CD14-positive monocyte (primary cell): ENCODE results near the gene MAP3K10. TPM values are rescaled to one million over a fixed set of nuclear protein-coding genes. Genes with fewer than 3 reads are reported as not detected.

Experiments
- DNase-seq, 3 donors: peaks; one replicate each; pipeline ENCODE4 v3.0.0-alpha.2; 2011 to 2022
- H2AFZ ChIP-seq: 2 replicates; pipeline ENCODE4 v1.6.0; 2012; ENCODE audit warnings: mild to moderate bottlenecking, low read depth, low read length, inconsistent platforms; ENCODE audit not compliant: insufficient read depth, poor library complexity, severe bottlenecking
- H3K27ac ChIP-seq, 2 donors: 1 replicate in 1 of 2; 2 replicates in 1 of 2; pipeline ENCODE4 v1.5.1; 2012 to 2013; ENCODE audit warnings: low read length in 2 of 2, control low read depth in 1 of 2, inconsistent platforms in 1 of 2, low read depth in 1 of 2, mild to moderate bottlenecking in 1 of 2
- H3K27me3 ChIP-seq, 2 donors: one replicate each; pipeline versions ENCODE4 v1.6.0 to v1.6.1; 2011 to 2013; ENCODE audit warnings: low read length in 2 of 2; ENCODE audit not compliant: control insufficient read depth in 2 of 2, insufficient read depth in 2 of 2
- H3K36me3 ChIP-seq, 2 donors: replicated peaks in 1 of 2; 1 replicate in 1 of 2; 2 replicates in 1 of 2; pipeline versions ENCODE4 v1.5.1 to v1.6.1; 2012 to 2013; ENCODE audit warnings: low read length in 2 of 2, control low read depth in 1 of 2, inconsistent platforms in 1 of 2, mild to moderate bottlenecking in 1 of 2; ENCODE audit not compliant: insufficient read depth in 2 of 2, control insufficient read depth in 1 of 2
- H3K4me1 ChIP-seq, 2 donors: 1 replicate in 1 of 2; 2 replicates in 1 of 2; pipeline versions ENCODE4 v1.5.1 to v1.6.1; 2012 to 2013; ENCODE audit warnings: low read length in 2 of 2, control low read depth in 1 of 2, inconsistent platforms in 1 of 2, mild to moderate bottlenecking in 1 of 2, moderate library complexity in 1 of 2; ENCODE audit not compliant: insufficient read depth in 2 of 2, control insufficient read depth in 1 of 2
- H3K4me2 ChIP-seq: replicated peaks from 2 replicates; pipeline ENCODE3; 2012; ENCODE audit warnings: low read length, moderate library complexity, mild to moderate bottlenecking; ENCODE audit not compliant: poor library complexity, severe bottlenecking; ENCODE audit errors: extremely low read depth
- H3K4me3 ChIP-seq, 3 experiments: fragments of 200-600 bp in 1 of 3; sonication (generic) in 1 of 3; replicated peaks in 1 of 3; 1 replicate in 2 of 3; 2 replicates in 1 of 3; pipeline ENCODE4 v1.5.1; 2011 to 2013; ENCODE audit warnings: low read length in 3 of 3, mild to moderate bottlenecking in 3 of 3, control low read depth in 2 of 3, low read depth in 2 of 3, inconsistent platforms in 1 of 3, moderate library complexity in 1 of 3
- H3K79me2 ChIP-seq: 2 replicates; pipeline ENCODE4 v1.6.0; 2012; ENCODE audit warnings: mild to moderate bottlenecking, control low read depth, inconsistent platforms, low read length, moderate library complexity; ENCODE audit not compliant: insufficient read depth
- H3K9ac ChIP-seq: 2 replicates; pipeline ENCODE4 v1.6.0; 2017; ENCODE audit warnings: low read length, mild to moderate bottlenecking; ENCODE audit not compliant: insufficient read depth, poor library complexity, severe bottlenecking
- H3K9me3 ChIP-seq, 2 donors: replicated peaks in 1 of 2; 1 replicate in 1 of 2; 2 replicates in 1 of 2; pipeline versions ENCODE4 v1.5.1 to v1.6.1; 2012 to 2013; ENCODE audit warnings: low read length in 2 of 2, control low read depth in 1 of 2; ENCODE audit not compliant: control insufficient read depth in 1 of 2, insufficient read depth in 1 of 2
- H4K20me1 ChIP-seq: 2 replicates; pipeline ENCODE4 v1.6.0; 2012; ENCODE audit warnings: mild to moderate bottlenecking, low read length, control low read depth, moderate library complexity; ENCODE audit not compliant: insufficient read depth
- H3K27ac Mint-ChIP-seq, 7 donors: one replicate each; pipeline ENCODE4 v1.8.0; 2020; ENCODE audit warnings: mild to moderate bottlenecking in 7 of 7, mixed read lengths in 7 of 7, moderate library complexity in 6 of 7, inconsistent platforms in 2 of 7
- H3K27me3 Mint-ChIP-seq, 3 donors: one replicate each; pipeline ENCODE4 v1.8.0; 2021 to 2022; ENCODE audit warnings: low read depth in 3 of 3, mild to moderate bottlenecking in 3 of 3, mixed read lengths in 3 of 3, moderate library complexity in 3 of 3, inconsistent platforms in 1 of 3
- H3K36me3 Mint-ChIP-seq, 2 donors: one replicate each; pipeline ENCODE4 v1.8.0; 2020; ENCODE audit warnings: mixed read lengths in 2 of 2, inconsistent platforms in 1 of 2, mild to moderate bottlenecking in 1 of 2
- H3K4me1 Mint-ChIP-seq: one replicate; pipeline ENCODE4 v1.8.0; 2020; ENCODE audit warnings: mild to moderate bottlenecking, mixed read lengths
- H3K4me3 Mint-ChIP-seq, 2 donors: one replicate each; pipeline ENCODE4 v1.8.0; 2020; ENCODE audit warnings: mild to moderate bottlenecking in 2 of 2, mixed read lengths in 2 of 2, moderate library complexity in 1 of 2
- H3K9me3 Mint-ChIP-seq, 7 donors: one replicate each; pipeline ENCODE4 v1.8.0; 2020 to 2022; ENCODE audit warnings: mixed read lengths in 7 of 7, mild to moderate bottlenecking in 6 of 7, moderate library complexity in 6 of 7, inconsistent platforms in 2 of 7
- WGBS: methylation state at CpG from one replicate; pipeline ENCODE4 v1.1.5; 2013; ENCODE audit warnings: missing lambda C conversion rate; ENCODE audit not compliant: insufficient coverage; 5-methylcytosine and 5-hydroxymethylcytosine counted together
- intact Hi-C, 2 donors: fragments of 100-400 bp; cut with micrococcal nuclease; formaldehyde crosslinking; loops; one replicate each; pipeline versions ENCODE4 v1.15.0 to v1.15.1; 2023
- polyA plus RNA-seq, 3 donors: library from polyadenylated mRNA; depleted of rRNA in 1 of 3; unstranded in 2 of 3; stranded (reverse) in 1 of 3; fragments of 300-500 nt in 2 of 3; fragments of >200 nt in 1 of 3; fragmentation: Illumina TruSeq in 2 of 3; gene quantifications; 1 replicate in 2 of 3; 2 replicates in 1 of 3; pipeline ENCODE4 v1.2.3, GENCODE V29; 2012 to 2021
- TF ChIP-seq, protein P1 (sequence below): fragments of 200-600 bp; IDR thresholded peaks from one replicate; pipeline ENCODE4 v1.8.0; 2022; ENCODE audit warnings: antibody characterized with exemption, mild to moderate bottlenecking

The MAP3K10 gene
- polyA plus RNA-seq, 3 donors = 0.05 to 9.1 TPM; not detected in 1

- Histone ChIP-seq H3K9ac (no peak overlapping the region), H4K20me1 (peaks cover 50% of the 10 kb centered on the region), H3K27ac (no peak overlapping the region), H3K4me2 (no peak overlapping the region), H3K27me3 (no peaks in the 10 kb centered on the region), H3K4me3 (no peak overlapping the region), H3K36me3 (peaks cover 40 to 74% of the 10 kb centered on the region in 2 donors), H3K79me2 (peaks cover 14% of the 10 kb centered on the region), H2AFZ (no peak overlapping the region), H3K9me3 (no peaks in the 10 kb centered on the region), H3K4me1 (no peaks in the 10 kb centered on the region)
- peaks cover 45 to 74% of the 10 kb centered on the region in 2 donors for H3K36me3 Mint-ChIP-seq
- H3K9me3 Mint-ChIP-seq = peaks cover 0 to 1% (median 0%) of the 10 kb centered on the region in 7 donors
- TF ChIP-seq, protein P1, sequence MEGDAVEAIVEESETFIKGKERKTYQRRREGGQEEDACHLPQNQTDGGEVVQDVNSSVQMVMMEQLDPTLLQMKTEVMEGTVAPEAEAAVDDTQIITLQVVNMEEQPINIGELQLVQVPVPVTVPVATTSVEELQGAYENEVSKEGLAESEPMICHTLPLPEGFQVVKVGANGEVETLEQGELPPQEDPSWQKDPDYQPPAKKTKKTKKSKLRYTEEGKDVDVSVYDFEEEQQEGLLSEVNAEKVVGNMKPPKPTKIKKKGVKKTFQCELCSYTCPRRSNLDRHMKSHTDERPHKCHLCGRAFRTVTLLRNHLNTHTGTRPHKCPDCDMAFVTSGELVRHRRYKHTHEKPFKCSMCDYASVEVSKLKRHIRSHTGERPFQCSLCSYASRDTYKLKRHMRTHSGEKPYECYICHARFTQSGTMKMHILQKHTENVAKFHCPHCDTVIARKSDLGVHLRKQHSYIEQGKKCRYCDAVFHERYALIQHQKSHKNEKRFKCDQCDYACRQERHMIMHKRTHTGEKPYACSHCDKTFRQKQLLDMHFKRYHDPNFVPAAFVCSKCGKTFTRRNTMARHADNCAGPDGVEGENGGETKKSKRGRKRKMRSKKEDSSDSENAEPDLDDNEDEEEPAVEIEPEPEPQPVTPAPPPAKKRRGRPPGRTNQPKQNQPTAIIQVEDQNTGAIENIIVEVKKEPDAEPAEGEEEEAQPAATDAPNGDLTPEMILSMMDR = no peak
- no peak overlapping the region for H3K4me3 Mint-ChIP-seq
- no peak for DNase-seq
- H3K27ac Mint-ChIP-seq = peak overlapping the region in 1 of 7 donors; percentile 61
- 96% methylated on average over 11 of the region's 12 CpGs for WGBS
- H3K27me3 Mint-ChIP-seq = no peaks in the 10 kb centered on the region
- H3K4me1 Mint-ChIP-seq = no peaks in the 10 kb centered on the region
- intact Hi-C loops = no loop called here
Observed at GRCh38 chr19:40244579-40245317, 53.5 kb downstream of the MAP3K10 start.

DNA sequence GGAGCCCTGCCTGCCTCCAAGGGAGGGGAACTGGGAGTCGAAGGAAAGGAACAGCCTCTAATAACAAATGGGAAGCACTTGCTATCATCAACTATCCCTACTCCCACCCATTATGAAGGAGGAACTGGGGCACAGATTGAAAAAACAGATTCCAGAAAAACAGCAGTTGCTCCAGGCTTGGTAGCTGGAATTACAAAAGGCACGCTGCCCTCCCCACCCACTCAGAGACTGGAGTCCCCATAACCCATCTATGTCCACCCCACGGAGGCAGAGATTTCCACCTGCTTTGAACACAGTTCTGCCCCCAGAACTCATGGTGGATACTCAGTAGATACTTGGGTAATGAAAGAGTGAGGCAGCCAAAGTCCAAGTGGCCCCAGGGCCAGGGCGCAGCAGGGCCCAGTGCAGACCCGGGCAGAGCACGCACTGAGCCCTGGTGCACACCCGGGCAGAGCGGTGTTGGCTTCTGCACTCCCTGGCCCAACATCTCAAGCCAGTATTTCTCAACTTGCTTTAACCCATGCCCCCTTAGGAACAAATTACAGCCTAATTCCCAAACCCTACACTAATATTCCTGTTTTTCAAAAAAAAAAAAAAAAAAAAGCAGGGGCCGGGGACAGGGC, 54.4 kb downstream of the MAP3K10 start:
- H3K27ac Mint-ChIP-seq = no peak overlapping the region
- H3K36me3 ChIP-seq = peaks cover 36 to 74% of the 10 kb centered on the region in 2 donors

More for the DNA sequence above, 54.4 kb downstream of the MAP3K10 start:
- Mint-ChIP-seq H3K4me1 (no peaks in the 10 kb centered on the region), H3K36me3 (peaks cover 47 to 74% of the 10 kb centered on the region in 2 donors), H3K4me3 (no peak overlapping the region), H3K9me3 (peaks cover 0 to 1% (median 0%) of the 10 kb centered on the region in 7 donors), H3K27me3 (no peaks in the 10 kb centered on the region)
- DNase-seq = no peak
- Histone ChIP-seq H3K4me3 (no peak overlapping the region), H3K4me1 (no peaks in the 10 kb centered on the region), H3K4me2 (no peak overlapping the region), H3K9me3 (no peaks in the 10 kb centered on the region), H3K27ac (no peak overlapping the region), H2AFZ (no peak overlapping the region), H3K27me3 (no peaks in the 10 kb centered on the region), H3K9ac (no peak overlapping the region), H4K20me1 (peaks cover 50% of the 10 kb centered on the region), H3K79me2 (peaks cover 14% of the 10 kb centered on the region)
- WGBS = 97% methylated on average over 5 of the region's 9 CpGs
- intact Hi-C loops = no loop called here
- TF ChIP-seq, protein P1 = no peak
